ENCODE data around the gene SPRR3. TPM values are rescaled to one million over a fixed set of nuclear protein-coding genes. Genes with fewer than 3 reads are reported as not detected.

SPRR3 gene
- total RNA-seq, 1 donor from 2014 or later: not detected

DNA sequence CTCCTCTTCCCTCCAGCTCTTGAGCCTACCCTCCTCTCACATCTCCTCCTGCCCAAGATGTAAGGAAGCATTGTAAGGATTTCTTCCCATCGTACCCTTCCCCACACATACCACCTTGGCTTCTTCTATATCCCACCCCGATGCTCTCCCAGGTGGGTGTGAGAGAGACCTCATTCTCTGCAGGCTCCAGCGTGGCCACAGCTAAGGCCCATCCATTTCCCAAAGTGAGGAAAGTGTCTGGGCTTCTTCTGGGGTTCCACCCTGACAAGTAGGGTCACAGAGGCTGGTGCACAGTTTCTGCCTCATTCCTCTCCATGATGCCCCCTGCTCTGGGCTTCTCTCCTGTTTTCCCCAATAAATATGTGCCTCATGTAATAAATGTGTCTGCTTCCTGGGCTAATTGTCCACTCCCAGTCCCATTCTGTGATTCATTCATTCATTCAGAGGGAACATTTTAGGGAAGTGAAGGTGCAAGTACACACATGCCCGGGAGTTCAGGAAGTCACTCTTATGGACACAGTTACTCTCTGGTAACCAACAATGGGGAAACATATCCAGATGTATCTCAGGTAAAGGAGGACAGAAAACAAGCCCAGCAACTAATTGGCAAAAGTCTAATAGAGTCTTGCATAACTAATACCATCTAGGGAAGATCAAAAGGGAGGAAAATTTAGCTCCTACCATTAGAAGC, 29.2 kb upstream of the SPRR3 start:
- Histone ChIP-seq H3K36me3 (no peaks in the 10 kb centered on the region), H3K27me3 (no peaks in the 10 kb centered on the region), H3K4me1 (no peaks in the 10 kb centered on the region), H3K9me3 (no peaks in the 10 kb centered on the region), H3K4me3 (no peak overlapping the region), H3K27ac (no peak overlapping the region)
- TF ChIP-seq CTCF (IDR thresholded peaks at IDR 0.05): no peak
- intact Hi-C loops (cut with DNase I): no loop called here
- no peak for ATAC-seq
- DNase-seq: no peak

DNA sequence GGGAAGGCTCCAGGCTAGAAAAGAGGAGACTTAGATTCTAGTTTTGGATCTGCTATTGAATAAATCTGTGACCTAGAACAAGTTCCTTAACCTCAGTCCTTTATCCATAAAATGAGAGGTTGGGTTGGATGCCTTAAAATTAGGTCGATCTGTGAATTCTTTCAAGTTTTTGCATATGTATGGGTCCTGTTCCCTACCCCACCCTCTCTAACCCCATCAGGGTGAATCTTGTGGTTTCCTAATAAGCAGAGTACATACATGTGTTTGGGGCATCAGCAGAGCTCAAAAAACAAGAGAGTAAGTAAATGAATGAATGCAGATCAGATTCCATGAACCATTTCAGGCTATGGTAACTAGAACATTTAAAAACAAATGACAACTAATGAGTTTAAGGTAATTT, 24.9 kb upstream of the SPRR3 start:
- intact Hi-C loops (cut with DNase I): no loop called here
- peaks cover 4% of the 10 kb centered on the region for H3K27me3 ChIP-seq

GRCh38 chr1:152977614-152978013, 23.9 kb upstream of the SPRR3 start:
- no peaks in the 10 kb centered on the region for H3K9me3 ChIP-seq
- ATAC-seq (no peak), DNase-seq (no peak)
- no peak for TF ChIP-seq CTCF (IDR thresholded peaks at IDR 0.05)
- H3K4me1 ChIP-seq: no peaks in the 10 kb centered on the region
- H3K27ac ChIP-seq: no peak overlapping the region
- peaks cover 8% of the 10 kb centered on the region for H3K27me3 ChIP-seq
- no peaks in the 10 kb centered on the region for H3K36me3 ChIP-seq
- intact Hi-C loops (cut with DNase I): no loop called here
- no peak overlapping the region for H3K4me3 ChIP-seq

More for the DNA sequence above, 24.9 kb upstream of the SPRR3 start:
- Histone ChIP-seq H3K4me3 (no peak overlapping the region), H3K36me3 (no peaks in the 10 kb centered on the region), H3K4me1 (no peaks in the 10 kb centered on the region), H3K9me3 (no peaks in the 10 kb centered on the region), H3K27ac (no peak overlapping the region)
- no peak for TF ChIP-seq CTCF (IDR thresholded peaks at IDR 0.05)
- no peak for DNase-seq
- ATAC-seq: no peak

DNA sequence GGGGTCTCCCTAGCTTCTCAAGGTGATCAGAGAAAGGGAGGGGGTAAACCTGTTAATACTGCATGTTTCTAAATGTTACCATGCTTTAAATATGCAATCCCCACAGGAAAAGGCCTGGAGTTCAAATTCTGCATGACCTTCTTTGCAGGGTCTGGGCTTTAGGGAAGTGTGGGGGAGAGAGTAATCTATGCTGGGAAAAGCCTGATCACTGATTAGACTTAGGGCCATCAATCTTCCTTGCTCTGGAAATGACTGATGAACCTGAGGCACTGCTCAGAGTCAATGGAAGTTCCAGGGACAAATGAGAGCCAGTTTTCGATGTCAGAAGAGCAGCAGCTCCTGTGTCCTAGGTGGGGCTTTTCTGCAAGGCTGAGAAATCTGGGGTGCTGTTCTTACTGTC, 20.9 kb upstream of the SPRR3 start:
- H3K4me3 ChIP-seq: no peak overlapping the region
- intact Hi-C loops (cut with DNase I): no loop called here

DNA sequence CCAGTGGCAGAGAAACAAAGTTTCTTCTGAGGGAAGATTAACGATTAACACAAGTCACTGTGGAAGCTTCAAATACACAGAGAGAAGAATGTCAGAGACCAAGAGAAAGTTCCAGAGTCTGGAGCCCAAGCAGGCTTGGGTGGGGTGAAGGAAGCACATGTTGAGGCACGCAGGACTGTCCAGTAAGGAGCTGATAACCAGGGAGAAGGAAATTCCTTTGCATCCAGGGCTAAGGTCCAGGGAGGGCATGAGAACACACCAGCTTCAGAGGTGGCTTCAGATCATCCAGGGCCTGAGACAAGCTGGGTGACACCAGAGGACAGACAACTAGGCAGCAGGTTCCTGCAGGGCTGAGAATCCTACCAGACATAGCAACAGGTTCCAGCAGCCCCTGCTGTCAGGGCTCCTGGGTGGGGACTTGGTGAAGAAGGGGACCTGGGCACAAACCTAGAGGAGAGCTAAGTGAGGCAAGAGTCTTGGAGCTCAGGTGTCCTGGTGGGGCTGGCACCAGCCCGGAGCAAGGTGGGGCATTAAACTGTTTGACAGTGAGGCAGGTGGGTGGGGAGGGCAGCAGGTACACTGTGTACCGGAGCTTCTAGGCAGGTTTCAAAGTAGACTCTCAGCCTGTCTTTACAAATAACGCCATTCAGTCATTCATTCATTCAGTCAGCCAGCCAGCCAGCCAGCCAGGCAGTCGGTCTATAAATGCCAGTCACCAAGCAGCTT, 20.2 kb upstream of the SPRR3 start:
- Histone ChIP-seq H3K4me1 (no peaks in the 10 kb centered on the region), H3K36me3 (no peaks in the 10 kb centered on the region), H3K27ac (no peak overlapping the region), H3K27me3 (peaks cover 8% of the 10 kb centered on the region), H3K9me3 (no peaks in the 10 kb centered on the region), H3K4me3 (no peak overlapping the region)
- ATAC-seq: no peak
- intact Hi-C loops (cut with DNase I): no loop called here
- no peak for DNase-seq
- no peak for TF ChIP-seq CTCF (IDR thresholded peaks at IDR 0.05)

More for the DNA sequence above, 20.9 kb upstream of the SPRR3 start:
- Histone ChIP-seq H3K4me1 (no peaks in the 10 kb centered on the region), H3K27ac (no peak overlapping the region), H3K9me3 (no peaks in the 10 kb centered on the region), H3K36me3 (no peaks in the 10 kb centered on the region), H3K27me3 (peaks cover 8% of the 10 kb centered on the region)
- DNase-seq (no peak), ATAC-seq (no peak)
- no peak for TF ChIP-seq CTCF (IDR thresholded peaks at IDR 0.05)

Measured in upper lobe of right lung (tissue), 1 donor.